ENCODE results near the gene TNIK. TPM values are rescaled to one million over a fixed set of nuclear protein-coding genes. Genes with fewer than 3 reads are reported as not detected.

Gene TNIK
- total and polyA plus RNA-seq, 2 of the 13 experiments (the other 11 are each of a cell fraction or from before 2014, with no cell fraction given), result 0.15 to 0.22 TPM

- TF ChIP-seq FOSL2 (CRISPR knock-in tag; IDR thresholded peaks at IDR 0.05) (peak; percentile 28; the same call in 1 of the 2 replicates), RAD21 (CRISPR knock-in tag; IDR thresholded peaks at IDR 0.05) (peak; percentile 74), ZNF296 (CRISPR knock-in tag; conservative IDR thresholded peaks at IDR 0.05) (no peak), MAFK (conservative IDR thresholded peaks at IDR 0.05 in 1 of 2, IDR thresholded peaks at IDR 0.05 in 1 of 2; ENCODE audit: low read length in 2 of 2) (peak; percentile 32 to 52; a peak in 3 of 4 replicates), CBFB (CRISPR knock-in tag; IDR thresholded peaks at IDR 0.05) (no peak), RXRB (CRISPR knock-in tag; IDR thresholded peaks at IDR 0.05; ENCODE audit: borderline replicate concordance) (0 out of 2 replicates have a peak, but pooled peaks have one; percentile 31), TEAD3 (CRISPR knock-in tag; optimal IDR thresholded peaks at IDR 0.05; ENCODE audit: borderline replicate concordance) (peak; percentile 50), ZNF619 (CRISPR knock-in tag; IDR thresholded peaks at IDR 0.05) (no peak), ZMYM4 (CRISPR knock-in tag; IDR thresholded peaks at IDR 0.05) (peak; percentile 64), TARDBP (CRISPR knock-in tag; IDR thresholded peaks at IDR 0.05) (peak; percentile 53; the same call in 1 of the 2 replicates), KLF12 (CRISPR knock-in tag; IDR thresholded peaks at IDR 0.05; ENCODE audit: borderline replicate concordance) (no peak), SOX13 (IDR thresholded peaks at IDR 0.05) (no peak), SOX13 (CRISPR knock-in tag; conservative IDR thresholded peaks at IDR 0.05 in 1 of 2, IDR thresholded peaks at IDR 0.05 in 1 of 2) (peak in 1 of 2 experiments; percentile 35; a peak in 1 of 4 replicates), MAFF (IDR thresholded peaks at IDR 0.05; ENCODE audit: low read depth, low read length) (peak; percentile 39), ZNF414 (CRISPR knock-in tag; IDR thresholded peaks at IDR 0.05) (no peak), THAP7 (CRISPR knock-in tag; IDR thresholded peaks at IDR 0.05) (no peak), ZNF878 (CRISPR knock-in tag; IDR thresholded peaks at IDR 0.05) (no peak), ZNF615 (CRISPR knock-in tag; IDR thresholded peaks at IDR 0.05; ENCODE audit: borderline replicate concordance) (no peak), ARID5B (CRISPR knock-in tag; IDR thresholded peaks at IDR 0.05) (peak; percentile 41; the same call in 1 of the 2 replicates), ZNF747 (CRISPR knock-in tag; IDR thresholded peaks at IDR 0.05; ENCODE audit: borderline replicate concordance) (no peak), NFE2L2 (IDR thresholded peaks at IDR 0.05; ENCODE audit: low read length) (peak; percentile 40; the same call in 1 of the 2 replicates), ISL2 (CRISPR knock-in tag; IDR thresholded peaks at IDR 0.05) (no peak), ATM (IDR thresholded peaks at IDR 0.05; ENCODE audit: borderline replicate concordance) (no peak), TBP (CRISPR knock-in tag; IDR thresholded peaks at IDR 0.05) (no peak), HDAC2 (CRISPR knock-in tag; IDR thresholded peaks at IDR 0.05) (no peak), SMC3 (IDR thresholded peaks at IDR 0.05; ENCODE audit: low read length) (peak; percentile 97), DMAP1 (CRISPR knock-in tag; IDR thresholded peaks at IDR 0.05) (peak; percentile 28; the same call in 1 of the 2 replicates), GPBP1L1 (CRISPR knock-in tag; IDR thresholded peaks at IDR 0.05) (no peak)
Observed at GRCh38 chr3:171168086-171168485, 292.1 kb downstream of the TNIK start (continued).

Data from HepG2 (cell line).